HepG2 (cell line): Measurements from ENCODE around the gene TEDC2. TPM values are rescaled to one million over a fixed set of nuclear protein-coding genes. Genes with fewer than 3 reads are reported as not detected.
A peak's percentile ranks its signal among the peaks of the same experiment; 100 is the strongest.

ENCODE experiments used
- ARID5B ChIP-seq: IDR thresholded peaks from 2 replicates; pipeline ENCODE4 v1.4.0; 2020; ENCODE audit warnings: mild to moderate bottlenecking, missing genetic modification reagents
- ARNTL ChIP-seq: sonication (generic); formaldehyde crosslinking; IDR thresholded peaks from 2 replicates; pipeline ENCODE4 v1.4.0; 2020; ENCODE audit warnings: mild to moderate bottlenecking, missing genetic modification reagents
- BORCS8-MEF2B ChIP-seq: sonication (generic); formaldehyde crosslinking; IDR thresholded peaks from 2 replicates; pipeline ENCODE4 v1.8.0; 2022; ENCODE audit warnings: mild to moderate bottlenecking, missing genetic modification reagents
- CBX5 ChIP-seq: sonication (generic); formaldehyde crosslinking; IDR thresholded peaks from 2 replicates; pipeline ENCODE4 v1.4.0; 2020; ENCODE audit warnings: missing genetic modification reagents, borderline replicate concordance
- GTF2F1 ChIP-seq: fragments of 150-350 bp; IDR thresholded peaks from 2 replicates; pipeline ENCODE4 v1.6.1; 2014; ENCODE audit warnings: low read length
- HDAC2 ChIP-seq: sonication (generic); formaldehyde crosslinking; IDR thresholded peaks from 2 replicates; pipeline ENCODE4 v1.4.0; 2020; ENCODE audit warnings: missing genetic modification reagents
- HNF1A ChIP-seq, 2 experiments: sonication (generic) in 1 of 2; formaldehyde crosslinking in 1 of 2; IDR thresholded peaks; 2 replicates each; pipeline versions ENCODE4 v1.4.0 to v1.6.1; 2016 to 2020; ENCODE audit warnings: borderline replicate concordance in 1 of 2, low read depth in 1 of 2, mild to moderate bottlenecking in 1 of 2, missing genetic modification reagents in 1 of 2
- HNRNPLL ChIP-seq: fragments of 200-400 bp; formaldehyde crosslinking; IDR thresholded peaks from 2 replicates; pipeline ENCODE4 v1.6.1; 2017; ENCODE audit warnings: mild to moderate bottlenecking, low read depth, low read length; ENCODE audit not compliant: poor library complexity, severe bottlenecking
- KLF9 ChIP-seq: IDR thresholded peaks from 2 replicates; pipeline ENCODE4 v1.6.1; 2016; ENCODE audit warnings: low read depth
- POGZ ChIP-seq: sonication (generic); formaldehyde crosslinking; IDR thresholded peaks from 2 replicates; pipeline ENCODE4 v1.4.0; 2020; ENCODE audit warnings: mild to moderate bottlenecking, missing genetic modification reagents
- SIN3A ChIP-seq: IDR thresholded peaks from 2 replicates; pipeline ENCODE4 v1.6.1; 2011; ENCODE audit warnings: low read depth, mild to moderate bottlenecking, control low read depth, low read length, borderline replicate concordance
- ZBTB38 ChIP-seq: sonication (generic); formaldehyde crosslinking; IDR thresholded peaks from 2 replicates; pipeline ENCODE4 v1.5.1; 2020; ENCODE audit warnings: mild to moderate bottlenecking, missing genetic modification reagents
- ZGPAT ChIP-seq: IDR thresholded peaks from 2 replicates; pipeline ENCODE4 v1.6.1; 2016; ENCODE audit warnings: mild to moderate bottlenecking
- ZMYM3 ChIP-seq: sonication (generic); formaldehyde crosslinking; IDR thresholded peaks from 2 replicates; pipeline ENCODE4 v1.5.1; 2020; ENCODE audit warnings: mild to moderate bottlenecking, missing genetic modification reagents
- ZNF124 ChIP-seq: sonication (generic); formaldehyde crosslinking; IDR thresholded peaks from 2 replicates; pipeline ENCODE4 v1.4.0; 2020; ENCODE audit warnings: missing genetic modification reagents
- ZNF333 ChIP-seq: sonication (generic); formaldehyde crosslinking; IDR thresholded peaks from 2 replicates; pipeline ENCODE4 v1.4.0; 2020; ENCODE audit warnings: mild to moderate bottlenecking, missing genetic modification reagents, borderline replicate concordance
- ZNF572 ChIP-seq: sonication (generic); formaldehyde crosslinking; IDR thresholded peaks from 2 replicates; pipeline ENCODE4 v1.5.1; 2020; ENCODE audit warnings: mild to moderate bottlenecking, missing genetic modification reagents
- ZNF816 ChIP-seq: sonication (generic); formaldehyde crosslinking; IDR thresholded peaks from 2 replicates; pipeline ENCODE4 v1.8.0; 2022; ENCODE audit warnings: missing genetic modification reagents, mild to moderate bottlenecking, borderline replicate concordance
- ZNF879 ChIP-seq: sonication (generic); formaldehyde crosslinking; IDR thresholded peaks from 2 replicates; pipeline ENCODE4 v1.8.1; 2023; ENCODE audit warnings: missing genetic modification reagents
- ZSCAN25 ChIP-seq: sonication (generic); formaldehyde crosslinking; IDR thresholded peaks from 2 replicates; pipeline ENCODE4 v1.8.0; 2022; ENCODE audit warnings: mild to moderate bottlenecking, missing genetic modification reagents
- polyA plus RNA-seq, 8 experiments: library from polyadenylated mRNA; depleted of rRNA in 3 of 8; stranded (reverse) in 7 of 8; unstranded in 1 of 8; fragments of >200 nt; fragmentation: Illumina TruSeq in 4 of 8; extraction: Trizol in 4 of 8; gene quantifications; 2 replicates each; pipeline versions ENCODE4 v1.2.1 to v1.2.3, GENCODE V29; 2011 to 2016; ENCODE audit warnings: low read depth in 4 of 8, missing spikeins in 1 of 8, mixed read lengths in 1 of 8; ENCODE audit not compliant: insufficient read depth in 1 of 8
- total RNA-seq, 5 experiments: library from RNA; depleted of rRNA; stranded (reverse); fragments of >200 nt; fragmentation: Illumina TruSeq; extraction: Trizol; gene quantifications; 2 replicates each; pipeline ENCODE4 v1.2.3, GENCODE V29; 2016; ENCODE audit warnings: low read depth in 1 of 5

Gene TEDC2
- total and polyA plus RNA-seq, 2 of the 13 experiments (the other 11 are each of a cell fraction or from before 2014, with no cell fraction given) = 6.2 to 24.4 TPM

- TF ChIP-seq HNRNPLL (no peak), KLF9 (peak; percentile 70; the same call in 1 of the 2 replicates), GTF2F1 (no peak), HNF1A (IDR thresholded peaks at IDR 0.05; ENCODE audit: low read depth) (no peak), HNF1A (CRISPR knock-in tag; IDR thresholded peaks at IDR 0.05; ENCODE audit: borderline replicate concordance) (peak; percentile 65; the same call in 1 of the 2 replicates), ZNF572 (CRISPR knock-in tag) (peak; percentile 74; the same call in 1 of the 2 replicates), POGZ (CRISPR knock-in tag) (0 out of 2 replicates have a peak, but pooled peaks have one; percentile 38), ZNF333 (CRISPR knock-in tag) (no peak), ZNF124 (peak; percentile 78; the same call in 1 of the 2 replicates), ZGPAT (CRISPR knock-in tag) (peak; percentile 81), ZNF816 (CRISPR knock-in tag) (peak; percentile 65; the same call in 1 of the 2 replicates), ZNF879 (0 out of 2 replicates have a peak, but pooled peaks have one; percentile 48), ARNTL (CRISPR knock-in tag) (peak; percentile 66; the same call in 1 of the 2 replicates), ARID5B (peak; percentile 82), ZMYM3 (CRISPR knock-in tag) (peak; percentile 15; the same call in 1 of the 2 replicates), BORCS8-MEF2B (CRISPR knock-in tag) (peak; percentile 87), SIN3A (no peak), ZSCAN25 (CRISPR knock-in tag) (peak; percentile 71; the same call in 1 of the 2 replicates), HDAC2 (peak; percentile 89), ZBTB38 (CRISPR knock-in tag) (peak; percentile 36; the same call in 1 of the 2 replicates), CBX5 (CRISPR knock-in tag) (peak; percentile 39; the same call in 1 of the 2 replicates)
These were observed 25.1 kb downstream of the TEDC2 start (continued) for GRCh38 chr16:2484898-2485508.
